SK-N-SH treated with all-trans-retinoic acid at 6 μM for 48 hours (cell line): ENCODE measurements around the gene BTAF1.
A peak's percentile ranks its signal among the peaks of the same experiment; 100 is the strongest.

Source experiments
- ATAC-seq: fragments of 200-7000 bp; cut with Tn5 transposase; 3 replicates; pipeline ENCODE4 v1.9.1; 2020; ENCODE audit warnings: mild to moderate bottlenecking, moderate library complexity
- ARNTL ChIP-seq: fragments of 450-650 bp; formaldehyde crosslinking; IDR thresholded peaks from 2 replicates; pipeline ENCODE4 v1.5.0; 2020; ENCODE audit warnings: low read depth, mild to moderate bottlenecking, moderate library complexity, borderline replicate concordance
- BACH2 ChIP-seq: fragments of 250-450 bp; sonication (Bioruptor Pico); IDR thresholded peaks from 2 replicates; pipeline ENCODE4 v1.9.0; 2021; ENCODE audit warnings: mild to moderate bottlenecking, borderline replicate concordance
- ESRRG ChIP-seq: fragments of 250-450 bp; sonication (Bioruptor Pico); IDR thresholded peaks from 2 replicates; pipeline ENCODE4 v1.6.1; 2021; ENCODE audit warnings: mild to moderate bottlenecking
- GLIS3 ChIP-seq: fragments of 250-450 bp; sonication (Bioruptor Pico); IDR thresholded peaks from 2 replicates; pipeline ENCODE4 v1.5.0; 2020; ENCODE audit warnings: mild to moderate bottlenecking, moderate library complexity
- ISL1 ChIP-seq: fragments of 250-450 bp; sonication (Bioruptor Pico); IDR thresholded peaks from 2 replicates; pipeline ENCODE4 v2.1.2; 2022; ENCODE audit warnings: mild to moderate bottlenecking, moderate library complexity
- OSR1 ChIP-seq: fragments of 250-450 bp; sonication (Bioruptor Pico); IDR thresholded peaks from 2 replicates; pipeline ENCODE4 v1.8.0; 2022; ENCODE audit warnings: moderate library complexity, mild to moderate bottlenecking, inconsistent platforms
- PPARA ChIP-seq: fragments of 250-450 bp; sonication (Bioruptor Pico); IDR thresholded peaks from 2 replicates; pipeline ENCODE4 v1.5.0; 2020; ENCODE audit warnings: mild to moderate bottlenecking, borderline replicate concordance
- RARB ChIP-seq: fragments of 250-450 bp; sonication (Bioruptor Pico); IDR thresholded peaks from 2 replicates; pipeline ENCODE4 v1.8.0; 2021; ENCODE audit warnings: mild to moderate bottlenecking, moderate library complexity
- SNAI2 ChIP-seq: fragments of 250-450 bp; sonication (Bioruptor Pico); IDR thresholded peaks from 2 replicates; pipeline ENCODE4 v1.5.0; 2020; ENCODE audit warnings: mild to moderate bottlenecking, moderate library complexity
- TCF4 ChIP-seq: fragments of 250-450 bp; sonication (Bioruptor Pico); IDR thresholded peaks from 2 replicates; pipeline ENCODE4 v1.8.0; 2021; ENCODE audit warnings: mild to moderate bottlenecking, moderate library complexity, borderline replicate concordance
- TOX ChIP-seq: fragments of 250-450 bp; sonication (Bioruptor Pico); IDR thresholded peaks from 2 replicates; pipeline ENCODE4 v1.8.0; 2021; ENCODE audit warnings: mild to moderate bottlenecking, moderate library complexity, borderline replicate concordance
- ZC3H10 ChIP-seq: fragments of 250-450 bp; sonication (Bioruptor Pico); IDR thresholded peaks from 2 replicates; pipeline ENCODE4 v1.5.1; 2021; ENCODE audit warnings: mild to moderate bottlenecking, moderate library complexity
- ZFP3 ChIP-seq: fragments of 250-450 bp; sonication (Bioruptor Pico); IDR thresholded peaks from 2 replicates; pipeline ENCODE4 v1.5.0; 2020; ENCODE audit warnings: mild to moderate bottlenecking, moderate library complexity
- ZFP30 ChIP-seq: fragments of 450-650 bp; formaldehyde crosslinking; IDR thresholded peaks from 2 replicates; pipeline ENCODE4 v1.5.0; 2022; ENCODE audit warnings: mild to moderate bottlenecking, moderate library complexity
- ZNF565 ChIP-seq: fragments of 450-650 bp; formaldehyde crosslinking; conservative IDR thresholded peaks from 2 replicates; pipeline ENCODE4 v1.5.0; 2020; ENCODE audit warnings: low read depth, mild to moderate bottlenecking, moderate library complexity
- ZNF8 ChIP-seq: fragments of 450-650 bp; formaldehyde crosslinking; IDR thresholded peaks from 2 replicates; pipeline ENCODE4 v1.5.0; 2020; ENCODE audit warnings: mild to moderate bottlenecking, moderate library complexity
- TF ChIP-seq, protein P1 (sequence below): fragments of 250-450 bp; sonication (Bioruptor Pico); IDR thresholded peaks from 2 replicates; pipeline ENCODE4 v1.5.0; 2020; ENCODE audit warnings: mild to moderate bottlenecking, moderate library complexity
- TF ChIP-seq, protein P2 (sequence below): fragments of 250-450 bp; sonication (Bioruptor Pico); IDR thresholded peaks from 2 replicates; pipeline ENCODE4 v1.5.1; 2020; ENCODE audit warnings: low read depth, mild to moderate bottlenecking, moderate library complexity
- TF ChIP-seq, protein P3 (sequence below): fragments of 250-450 bp; sonication (Bioruptor Pico); IDR thresholded peaks from 2 replicates; pipeline ENCODE4 v1.8.0; 2021; ENCODE audit warnings: low read depth, mild to moderate bottlenecking, moderate library complexity, borderline replicate concordance
- TF ChIP-seq, protein P4 (sequence below): fragments of 250-450 bp; sonication (Bioruptor Pico); IDR thresholded peaks from 2 replicates; pipeline ENCODE4 v1.5.1; 2021; ENCODE audit warnings: mild to moderate bottlenecking, moderate library complexity
- TF ChIP-seq, protein P5 (sequence below): fragments of 250-450 bp; sonication (Bioruptor Pico); IDR thresholded peaks from 2 replicates; pipeline ENCODE4 v1.8.0; 2020; ENCODE audit warnings: mild to moderate bottlenecking, moderate library complexity, borderline replicate concordance

BTAF1 gene

DNA sequence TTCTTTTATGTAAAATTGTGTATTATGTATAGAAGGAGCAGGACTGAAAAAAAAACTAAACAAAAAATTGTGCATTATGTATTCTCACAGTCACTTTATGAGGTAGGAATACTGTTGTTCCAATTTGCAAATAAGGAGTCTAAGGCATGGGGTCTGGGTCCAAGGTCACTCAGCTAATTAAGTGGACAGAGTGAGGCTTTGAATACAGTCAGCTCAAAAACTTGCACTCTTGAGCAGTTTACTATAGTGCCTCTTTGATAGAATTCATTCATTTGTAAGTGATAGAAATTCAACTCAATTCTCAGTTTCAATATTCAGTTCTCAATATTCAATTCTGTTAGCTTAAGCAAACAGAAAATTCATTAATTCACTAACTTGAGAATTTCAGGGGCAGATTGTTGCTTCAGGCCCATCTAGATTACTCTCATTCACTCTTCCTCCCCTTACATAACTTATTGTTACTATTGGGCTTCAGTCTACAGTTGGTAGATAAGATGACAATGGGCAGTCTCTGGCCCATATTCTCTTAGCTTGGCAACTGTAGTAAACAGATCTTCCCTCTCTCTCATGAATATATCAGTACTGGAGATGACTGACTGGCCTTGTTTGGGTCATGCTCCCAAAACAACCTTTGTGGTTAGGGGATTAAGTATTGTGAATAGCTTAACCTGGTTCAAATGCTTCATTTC lies 86.6 kb downstream of the BTAF1 start:
- TF ChIP-seq OSR1 (CRISPR knock-in tag) (no peak), ISL1 (CRISPR knock-in tag) (no peak), ESRRG (no peak), ZFP30 (CRISPR knock-in tag) (no peak), ARNTL (CRISPR knock-in tag) (no peak), TOX (CRISPR knock-in tag) (no peak), SNAI2 (no peak), ZNF565 (CRISPR knock-in tag) (no peak), RARB (CRISPR knock-in tag) (no peak), ZNF8 (CRISPR knock-in tag) (no peak), ZC3H10 (no peak)
- TF ChIP-seq, protein P1, sequence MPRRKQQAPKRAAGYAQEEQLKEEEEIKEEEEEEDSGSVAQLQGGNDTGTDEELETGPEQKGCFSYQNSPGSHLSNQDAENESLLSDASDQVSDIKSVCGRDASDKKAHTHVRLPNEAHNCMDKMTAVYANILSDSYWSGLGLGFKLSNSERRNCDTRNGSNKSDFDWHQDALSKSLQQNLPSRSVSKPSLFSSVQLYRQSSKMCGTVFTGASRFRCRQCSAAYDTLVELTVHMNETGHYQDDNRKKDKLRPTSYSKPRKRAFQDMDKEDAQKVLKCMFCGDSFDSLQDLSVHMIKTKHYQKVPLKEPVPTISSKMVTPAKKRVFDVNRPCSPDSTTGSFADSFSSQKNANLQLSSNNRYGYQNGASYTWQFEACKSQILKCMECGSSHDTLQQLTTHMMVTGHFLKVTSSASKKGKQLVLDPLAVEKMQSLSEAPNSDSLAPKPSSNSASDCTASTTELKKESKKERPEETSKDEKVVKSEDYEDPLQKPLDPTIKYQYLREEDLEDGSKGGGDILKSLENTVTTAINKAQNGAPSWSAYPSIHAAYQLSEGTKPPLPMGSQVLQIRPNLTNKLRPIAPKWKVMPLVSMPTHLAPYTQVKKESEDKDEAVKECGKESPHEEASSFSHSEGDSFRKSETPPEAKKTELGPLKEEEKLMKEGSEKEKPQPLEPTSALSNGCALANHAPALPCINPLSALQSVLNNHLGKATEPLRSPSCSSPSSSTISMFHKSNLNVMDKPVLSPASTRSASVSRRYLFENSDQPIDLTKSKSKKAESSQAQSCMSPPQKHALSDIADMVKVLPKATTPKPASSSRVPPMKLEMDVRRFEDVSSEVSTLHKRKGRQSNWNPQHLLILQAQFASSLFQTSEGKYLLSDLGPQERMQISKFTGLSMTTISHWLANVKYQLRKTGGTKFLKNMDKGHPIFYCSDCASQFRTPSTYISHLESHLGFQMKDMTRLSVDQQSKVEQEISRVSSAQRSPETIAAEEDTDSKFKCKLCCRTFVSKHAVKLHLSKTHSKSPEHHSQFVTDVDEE (CRISPR knock-in tag), result no peak
- TF ChIP-seq, protein P2, sequence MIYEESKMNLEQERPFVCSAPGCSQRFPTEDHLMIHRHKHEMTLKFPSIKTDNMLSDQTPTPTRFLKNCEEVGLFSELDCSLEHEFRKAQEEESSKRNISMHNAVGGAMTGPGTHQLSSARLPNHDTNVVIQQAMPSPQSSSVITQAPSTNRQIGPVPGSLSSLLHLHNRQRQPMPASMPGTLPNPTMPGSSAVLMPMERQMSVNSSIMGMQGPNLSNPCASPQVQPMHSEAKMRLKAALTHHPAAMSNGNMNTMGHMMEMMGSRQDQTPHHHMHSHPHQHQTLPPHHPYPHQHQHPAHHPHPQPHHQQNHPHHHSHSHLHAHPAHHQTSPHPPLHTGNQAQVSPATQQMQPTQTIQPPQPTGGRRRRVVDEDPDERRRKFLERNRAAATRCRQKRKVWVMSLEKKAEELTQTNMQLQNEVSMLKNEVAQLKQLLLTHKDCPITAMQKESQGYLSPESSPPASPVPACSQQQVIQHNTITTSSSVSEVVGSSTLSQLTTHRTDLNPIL (CRISPR knock-in tag), result no peak
- TF ChIP-seq, protein P3, sequence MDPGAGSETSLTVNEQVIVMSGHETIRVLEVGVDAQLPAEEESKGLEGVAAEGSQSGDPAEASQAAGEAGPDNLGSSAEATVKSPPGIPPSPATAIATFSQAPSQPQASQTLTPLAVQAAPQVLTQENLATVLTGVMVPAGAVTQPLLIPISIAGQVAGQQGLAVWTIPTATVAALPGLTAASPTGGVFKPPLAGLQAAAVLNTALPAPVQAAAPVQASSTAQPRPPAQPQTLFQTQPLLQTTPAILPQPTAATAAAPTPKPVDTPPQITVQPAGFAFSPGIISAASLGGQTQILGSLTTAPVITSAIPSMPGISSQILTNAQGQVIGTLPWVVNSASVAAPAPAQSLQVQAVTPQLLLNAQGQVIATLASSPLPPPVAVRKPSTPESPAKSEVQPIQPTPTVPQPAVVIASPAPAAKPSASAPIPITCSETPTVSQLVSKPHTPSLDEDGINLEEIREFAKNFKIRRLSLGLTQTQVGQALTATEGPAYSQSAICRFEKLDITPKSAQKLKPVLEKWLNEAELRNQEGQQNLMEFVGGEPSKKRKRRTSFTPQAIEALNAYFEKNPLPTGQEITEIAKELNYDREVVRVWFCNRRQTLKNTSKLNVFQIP (CRISPR knock-in tag), result no peak
- no peak for ATAC-seq

DNA sequence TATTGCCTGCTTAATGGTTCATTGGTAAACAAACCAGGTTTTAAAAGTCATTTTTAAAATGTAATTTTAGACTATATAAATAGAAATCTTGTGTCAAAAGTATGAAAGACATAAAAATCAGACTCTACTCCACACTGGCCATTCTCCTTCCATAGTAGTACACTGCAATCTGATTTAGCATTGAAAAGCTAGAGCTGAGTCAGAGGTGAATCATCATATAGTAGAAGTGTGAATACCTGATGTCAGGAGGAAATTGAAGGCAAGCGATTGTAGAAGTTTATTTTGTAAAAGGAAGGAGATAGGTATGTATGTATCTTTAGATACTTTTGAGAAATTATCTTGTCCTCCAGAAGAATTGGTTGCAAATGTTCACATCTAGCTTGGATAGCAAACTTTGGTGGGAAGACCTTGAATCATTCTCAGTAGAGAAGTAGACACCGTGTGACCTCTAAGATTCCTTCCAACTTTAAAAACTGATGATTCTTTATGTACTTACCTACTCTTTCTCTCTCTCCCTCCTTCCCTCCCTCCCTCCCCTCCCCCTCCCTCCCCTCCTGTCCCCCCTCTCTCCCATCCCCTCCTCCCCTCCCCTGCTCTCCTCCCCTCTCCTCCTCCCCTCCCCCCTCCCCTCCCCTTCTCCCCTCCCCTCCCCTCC lies 88.1 kb downstream of the BTAF1 start:
- peak; percentile 93 for ATAC-seq
- TF ChIP-seq, protein P4, sequence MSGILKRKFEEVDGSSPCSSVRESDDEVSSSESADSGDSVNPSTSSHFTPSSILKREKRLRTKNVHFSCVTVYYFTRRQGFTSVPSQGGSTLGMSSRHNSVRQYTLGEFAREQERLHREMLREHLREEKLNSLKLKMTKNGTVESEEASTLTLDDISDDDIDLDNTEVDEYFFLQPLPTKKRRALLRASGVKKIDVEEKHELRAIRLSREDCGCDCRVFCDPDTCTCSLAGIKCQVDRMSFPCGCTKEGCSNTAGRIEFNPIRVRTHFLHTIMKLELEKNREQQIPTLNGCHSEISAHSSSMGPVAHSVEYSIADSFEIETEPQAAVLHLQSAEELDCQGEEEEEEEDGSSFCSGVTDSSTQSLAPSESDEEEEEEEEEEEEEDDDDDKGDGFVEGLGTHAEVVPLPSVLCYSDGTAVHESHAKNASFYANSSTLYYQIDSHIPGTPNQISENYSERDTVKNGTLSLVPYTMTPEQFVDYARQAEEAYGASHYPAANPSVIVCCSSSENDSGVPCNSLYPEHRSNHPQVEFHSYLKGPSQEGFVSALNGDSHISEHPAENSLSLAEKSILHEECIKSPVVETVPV (CRISPR knock-in tag), result no peak
- TF ChIP-seq ZNF8 (CRISPR knock-in tag) (no peak), SNAI2 (no peak), PPARA (CRISPR knock-in tag) (no peak), ZFP30 (CRISPR knock-in tag) (no peak), ISL1 (CRISPR knock-in tag) (no peak), GLIS3 (CRISPR knock-in tag) (no peak), ZC3H10 (no peak), ESRRG (no peak)
- TF ChIP-seq, protein P2 (CRISPR knock-in tag), result no peak

DNA sequence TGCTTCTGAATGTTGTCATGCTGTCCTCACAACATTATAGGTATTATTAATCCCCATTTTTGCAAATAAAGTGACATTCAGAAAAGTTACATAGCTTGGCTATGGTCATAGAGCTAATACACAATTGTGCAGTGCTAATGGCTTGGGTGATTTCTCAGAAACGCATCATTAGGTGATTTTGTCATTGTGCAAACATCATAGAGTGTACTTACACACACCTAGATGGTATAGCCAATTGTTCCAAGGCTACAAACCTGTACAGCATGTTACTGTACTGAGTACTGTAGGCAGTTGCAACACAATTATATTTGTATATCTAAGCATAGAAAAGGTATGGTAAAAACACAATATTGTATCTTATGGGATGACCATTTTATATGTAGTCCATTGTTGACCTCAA lies 91.0 kb downstream of the BTAF1 start:
- ATAC-seq, result no peak
- TF ChIP-seq, protein P5, sequence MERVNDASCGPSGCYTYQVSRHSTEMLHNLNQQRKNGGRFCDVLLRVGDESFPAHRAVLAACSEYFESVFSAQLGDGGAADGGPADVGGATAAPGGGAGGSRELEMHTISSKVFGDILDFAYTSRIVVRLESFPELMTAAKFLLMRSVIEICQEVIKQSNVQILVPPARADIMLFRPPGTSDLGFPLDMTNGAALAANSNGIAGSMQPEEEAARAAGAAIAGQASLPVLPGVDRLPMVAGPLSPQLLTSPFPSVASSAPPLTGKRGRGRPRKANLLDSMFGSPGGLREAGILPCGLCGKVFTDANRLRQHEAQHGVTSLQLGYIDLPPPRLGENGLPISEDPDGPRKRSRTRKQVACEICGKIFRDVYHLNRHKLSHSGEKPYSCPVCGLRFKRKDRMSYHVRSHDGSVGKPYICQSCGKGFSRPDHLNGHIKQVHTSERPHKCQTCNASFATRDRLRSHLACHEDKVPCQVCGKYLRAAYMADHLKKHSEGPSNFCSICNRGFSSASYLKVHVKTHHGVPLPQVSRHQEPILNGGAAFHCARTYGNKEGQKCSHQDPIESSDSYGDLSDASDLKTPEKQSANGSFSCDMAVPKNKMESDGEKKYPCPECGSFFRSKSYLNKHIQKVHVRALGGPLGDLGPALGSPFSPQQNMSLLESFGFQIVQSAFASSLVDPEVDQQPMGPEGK (CRISPR knock-in tag), result no peak
- TF ChIP-seq, protein P3 (CRISPR knock-in tag), result no peak
- TF ChIP-seq BACH2, result no peak
- TF ChIP-seq TCF4 (CRISPR knock-in tag), result no peak
- no peak for TF ChIP-seq SNAI2
- TF ChIP-seq ZNF8 (CRISPR knock-in tag), result no peak
- no peak for TF ChIP-seq ESRRG
- TF ChIP-seq RARB (CRISPR knock-in tag), result no peak
- TF ChIP-seq, protein P2 (CRISPR knock-in tag), result no peak
- TF ChIP-seq ZFP3 (CRISPR knock-in tag), result no peak
